Muscle of arm (tissue), 12 donors: ENCODE results near the gene ARAP3. TPM values are rescaled to one million over a fixed set of nuclear protein-coding genes. Genes with fewer than 3 reads are reported as not detected.

Experiments
- DNase-seq: peaks from one replicate; pipeline ENCODE4 v3.0.0-alpha.2; 2013
- polyA plus RNA-seq, 12 donors: library from polyadenylated mRNA; unstranded; fragments of 120-200 nt; gene quantifications; one replicate each; pipeline ENCODE4 v1.2.1, GENCODE V29; 2013; ENCODE audit not compliant: insufficient read length in 12 of 12

The ARAP3 gene
- polyA plus RNA-seq, 12 donors: 10.8 to 22.0 (median 13.4) TPM; not detected in 1

DNA sequence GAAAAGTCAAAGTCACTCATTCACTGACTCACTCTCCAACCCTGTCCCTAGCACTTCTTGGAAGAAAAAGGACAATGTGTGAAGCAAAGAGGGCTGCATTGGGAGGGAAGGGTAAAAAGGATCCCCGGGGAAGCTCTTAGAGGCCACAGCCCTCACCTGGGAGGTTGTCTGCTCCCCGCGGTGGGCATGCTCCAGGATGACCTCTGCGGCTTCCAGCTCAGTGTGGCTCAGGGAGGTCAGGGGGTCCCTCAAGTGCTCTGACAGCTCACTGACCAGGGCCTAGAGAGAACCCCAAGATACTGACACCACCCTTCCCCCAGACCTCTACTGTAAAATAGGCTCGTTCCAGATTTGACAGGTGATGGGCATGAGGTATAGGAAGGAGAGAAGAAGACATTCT, 34.8 kb downstream of the ARAP3 start:
- no peak for DNase-seq

DNA sequence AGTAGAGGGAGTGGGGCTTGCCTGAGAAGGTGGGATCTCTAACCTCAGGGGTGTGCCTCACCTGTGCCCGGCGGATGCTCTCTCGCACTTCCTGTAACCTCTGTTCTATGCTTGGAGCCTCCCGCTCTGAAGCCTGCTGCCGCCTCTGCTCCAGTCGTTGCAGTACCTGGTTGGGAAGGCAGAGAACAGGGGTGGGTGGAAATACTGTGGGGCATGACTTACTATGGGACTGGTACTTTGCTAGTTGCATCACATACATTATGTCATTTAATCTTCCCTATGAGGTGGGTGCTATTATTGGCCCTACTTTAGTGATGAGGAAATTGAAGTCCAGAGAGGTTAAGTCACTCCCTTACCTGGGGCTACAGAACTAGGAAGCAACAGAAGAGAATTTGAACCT, 36.0 kb downstream of the ARAP3 start:
- no peak for DNase-seq

DNA sequence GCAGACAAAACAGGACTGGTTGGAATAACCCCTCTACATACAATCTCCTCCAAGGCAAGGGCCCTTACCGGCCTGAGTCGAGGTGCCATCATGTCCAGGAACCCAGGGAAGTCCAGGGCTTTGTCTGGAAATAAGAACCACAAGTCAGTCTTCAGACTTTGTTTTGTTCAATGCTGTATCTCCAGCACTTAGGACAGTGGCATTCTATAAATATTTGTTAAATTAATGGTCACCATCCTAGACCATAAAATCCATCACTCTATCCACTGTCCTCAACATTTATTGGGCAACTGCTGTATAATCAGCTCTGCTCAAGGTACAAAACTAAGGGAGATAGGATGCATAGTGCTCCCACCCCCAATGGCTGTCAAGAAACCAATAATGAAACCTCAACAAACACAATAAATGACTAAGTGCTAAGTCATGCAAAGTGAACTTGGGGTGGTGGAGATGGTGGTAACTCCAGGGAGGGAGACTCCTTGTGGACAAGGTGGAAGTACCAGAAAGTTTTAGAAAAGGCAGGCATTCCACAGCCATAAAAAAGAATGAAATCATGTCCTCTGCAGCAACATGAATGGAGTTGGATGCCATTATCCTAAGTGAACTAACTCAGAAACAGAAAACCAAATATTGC, 40.3 kb downstream of the ARAP3 start:
- DNase-seq: no peak

DNA sequence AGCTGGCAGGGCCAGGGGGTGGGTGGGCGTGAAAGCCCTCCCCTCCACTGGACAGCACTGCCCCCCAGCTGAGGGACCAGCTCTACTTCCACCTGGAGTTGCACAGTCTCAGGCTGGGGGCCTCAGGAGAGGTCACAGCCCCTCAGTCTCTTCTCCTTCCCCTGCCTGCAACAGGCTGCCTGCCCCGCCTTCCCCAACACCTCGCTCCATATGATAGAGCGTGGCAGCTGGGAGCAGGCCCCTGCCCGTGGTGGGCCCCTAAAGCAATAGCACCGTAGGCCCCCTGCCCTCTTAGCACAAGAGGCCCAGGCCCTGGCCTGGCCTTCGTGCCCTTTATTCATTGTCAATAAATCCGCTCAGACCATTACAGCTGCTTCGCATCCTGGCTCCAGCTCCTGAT, 41.3 kb downstream of the ARAP3 start:
- DNase-seq: no peak

DNA sequence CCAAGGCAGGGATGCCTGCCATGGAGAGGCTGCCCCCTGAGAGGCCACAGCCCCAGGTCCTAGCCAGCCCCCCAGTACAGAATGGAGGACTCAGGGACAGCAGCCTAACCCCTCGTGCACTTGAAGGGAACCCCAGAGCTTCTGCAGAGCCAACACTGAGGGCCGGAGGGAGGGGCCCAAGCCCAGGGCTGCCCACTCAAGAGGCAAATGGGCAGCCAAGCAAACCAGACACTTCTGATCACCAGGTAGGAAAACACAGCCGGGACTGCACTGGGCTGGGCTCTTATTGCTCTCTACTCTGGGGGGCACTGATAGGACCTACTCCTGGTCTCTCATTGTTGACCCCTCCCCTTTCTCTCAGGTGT, 42.0 kb downstream of the ARAP3 start:
- no peak for DNase-seq

DNA sequence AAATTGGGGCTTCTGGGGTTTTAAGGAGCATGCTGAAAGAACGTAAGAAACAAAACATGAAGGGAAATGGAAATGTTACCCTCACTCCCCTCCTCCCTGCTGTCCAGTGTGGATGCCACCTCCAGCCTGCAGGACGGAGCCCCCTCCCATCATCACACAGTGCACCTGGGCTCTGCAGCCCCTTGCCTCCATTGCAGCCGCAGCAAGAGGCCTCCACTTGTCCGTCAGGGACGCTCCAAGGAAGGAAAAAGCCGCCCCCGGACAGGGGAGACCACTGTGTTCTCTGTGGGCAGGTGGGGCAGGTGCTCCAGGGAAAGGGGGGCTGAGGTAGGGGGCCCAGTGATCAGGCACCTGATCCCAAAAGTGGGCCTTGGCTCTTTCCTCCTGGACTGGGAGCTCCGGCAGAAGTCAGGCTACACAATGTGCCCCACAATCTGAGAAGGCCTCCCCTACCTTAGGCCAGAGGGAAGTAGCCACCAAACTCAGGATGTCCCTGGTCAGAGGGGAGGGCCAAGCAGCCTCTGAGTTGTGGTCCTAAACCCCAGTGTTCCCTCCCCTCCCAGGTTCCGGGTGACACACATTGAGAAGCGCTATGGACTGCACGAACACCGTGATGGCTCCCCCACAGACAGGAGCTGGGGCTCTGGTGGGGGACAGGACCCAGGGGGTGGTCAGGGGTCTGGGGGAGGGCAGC, 42.5 kb downstream of the ARAP3 start:
- DNase-seq: no peak

DNA sequence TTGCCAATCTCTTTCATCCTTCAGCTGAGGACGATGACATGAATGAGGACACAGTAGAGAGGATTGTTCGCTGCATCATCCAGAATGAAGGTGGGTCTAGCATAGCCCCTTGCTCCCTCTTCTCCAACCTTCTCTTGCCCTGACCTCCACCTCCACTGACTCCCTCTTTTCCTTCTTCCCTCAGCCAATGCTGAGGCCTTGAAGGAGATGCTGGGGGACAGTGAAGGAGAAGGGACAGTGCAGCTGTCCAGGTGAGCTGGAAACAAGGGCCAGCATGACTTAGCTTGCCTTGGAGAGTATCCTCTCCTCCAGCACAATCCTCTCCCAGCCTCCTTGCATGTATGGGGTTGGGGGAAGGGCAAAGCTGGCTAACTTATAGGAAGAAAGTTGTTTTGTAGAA, 43.3 kb downstream of the ARAP3 start:
- no peak for DNase-seq

DNA sequence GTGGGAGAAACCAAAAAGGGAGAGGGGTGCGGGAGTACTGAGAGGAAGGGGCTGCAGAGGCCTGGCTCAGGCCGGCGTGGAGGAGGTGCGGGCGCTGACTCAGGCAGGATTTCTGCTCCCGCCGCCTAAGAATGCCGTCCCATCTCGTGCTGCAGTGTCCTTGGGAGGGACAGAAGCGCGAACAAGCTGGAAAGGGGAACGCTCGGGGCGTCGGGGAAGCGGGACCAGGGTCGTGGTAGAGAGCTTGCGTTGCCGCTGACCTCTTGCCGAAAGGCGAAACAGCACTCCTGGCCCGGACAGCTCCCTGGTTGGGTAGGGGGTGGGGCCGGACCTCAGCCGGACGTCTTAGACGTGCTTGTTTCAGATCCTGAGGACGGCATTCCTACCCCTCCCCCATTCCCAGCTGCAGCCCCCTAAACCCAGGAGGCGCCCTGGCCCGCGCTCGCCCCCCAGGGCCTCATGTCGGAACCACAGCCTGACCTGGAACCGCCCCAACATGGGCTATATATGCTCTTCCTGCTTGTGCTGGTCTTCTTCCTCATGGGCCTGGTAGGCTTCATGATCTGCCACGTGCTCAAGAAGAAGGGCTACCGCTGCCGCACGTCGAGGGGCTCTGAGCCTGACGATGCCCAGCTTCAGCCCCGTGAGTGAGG, 44.1 kb downstream of the ARAP3 start:
- DNase-seq: peak; percentile 43

DNA sequence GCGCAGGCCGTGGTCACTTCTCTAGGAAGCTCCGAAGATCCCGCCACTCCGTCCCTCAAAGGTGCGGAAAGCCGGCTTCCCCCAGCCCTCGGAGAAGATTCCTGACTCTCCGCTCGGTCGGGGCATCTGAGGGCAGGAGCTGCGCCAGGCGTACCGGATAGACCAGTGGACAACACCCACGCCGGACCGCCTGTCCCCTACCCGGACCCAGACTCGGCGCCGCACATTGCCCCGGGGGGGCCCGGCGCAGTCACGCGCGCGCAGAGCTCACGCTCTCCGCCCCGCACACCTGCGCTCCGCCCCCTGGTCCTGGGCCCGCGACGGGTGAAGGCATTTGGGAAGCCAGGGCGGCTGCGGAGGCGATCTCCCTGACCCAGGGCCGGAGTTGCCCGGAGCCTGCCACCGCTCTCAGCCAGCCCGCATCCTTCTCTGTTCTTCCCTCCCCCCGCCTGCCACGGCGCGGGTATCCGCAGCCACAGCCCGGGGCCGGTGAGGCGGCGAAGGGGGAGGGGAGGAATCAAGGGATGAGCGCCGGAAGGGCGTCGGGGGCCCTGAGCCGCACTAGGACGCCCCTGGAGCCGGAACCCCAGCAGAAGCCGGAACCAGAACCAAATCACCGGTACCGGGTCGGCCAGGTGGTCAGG, 44.8 kb downstream of the ARAP3 start:
- no peak for DNase-seq

DNA sequence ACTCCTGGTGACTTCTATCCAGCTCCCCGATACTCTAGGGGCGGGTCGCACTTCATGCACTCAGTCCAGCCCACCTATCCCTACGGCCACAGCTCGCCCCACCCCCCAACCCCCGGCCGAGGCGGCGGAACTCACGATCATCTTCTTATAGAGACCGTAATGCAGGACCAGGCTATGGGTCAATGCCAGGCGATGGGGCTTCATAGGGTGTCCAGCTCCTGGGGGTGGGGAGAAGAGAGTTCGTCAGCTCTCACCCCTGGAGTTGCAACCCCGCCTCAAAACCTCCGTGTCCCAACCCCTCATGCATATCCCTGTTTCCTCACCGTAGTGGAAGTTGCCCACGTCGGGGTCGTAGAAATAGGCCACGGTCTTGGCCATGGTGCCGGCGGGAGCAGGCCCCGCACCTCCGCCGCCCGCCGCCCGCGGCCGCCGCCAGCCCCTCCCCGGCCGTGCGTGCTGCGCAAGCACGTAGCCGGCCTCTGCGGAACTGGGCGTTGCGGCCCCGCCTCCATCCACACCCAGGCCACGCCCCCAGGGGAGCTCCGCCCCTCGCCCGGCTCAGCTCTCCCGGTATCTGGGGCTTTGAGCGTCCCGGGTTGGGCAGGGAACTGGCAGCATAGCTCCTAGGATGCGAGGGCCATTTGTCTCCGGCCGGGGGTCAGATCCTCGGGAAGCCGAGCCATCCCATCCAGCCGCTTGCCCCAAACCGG, 45.5 kb downstream of the ARAP3 start, which contains the start of the genes HDAC3 and RELL2:
Gene HDAC3, minus strand, starts transcription at position 437 of the 710 bp plus-strand sequence. Its CDS starts 59 bp downstream, at position 378.
Gene RELL2, plus strand, starts transcription at position 585 of the 710 bp plus-strand sequence. CDS start 1,229 bp downstream, outside the sequence.
- DNase-seq: peak; percentile 92

DNA sequence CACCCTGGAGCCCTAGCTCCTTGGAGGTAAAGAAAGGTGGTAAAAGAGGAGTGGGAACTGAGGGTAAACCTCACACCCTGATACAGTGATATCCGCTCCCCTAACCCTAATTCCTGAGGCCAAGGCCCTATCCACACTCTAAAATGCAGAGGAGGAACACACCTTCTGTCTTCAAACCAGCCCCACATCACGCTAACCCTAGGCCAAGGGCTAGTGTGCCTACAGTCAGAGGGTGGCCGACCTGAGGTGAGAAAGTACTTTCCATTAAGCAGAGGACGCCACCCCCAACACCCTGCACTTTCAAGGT, 46.0 kb downstream of the ARAP3 start:
- no peak for DNase-seq

DNA sequence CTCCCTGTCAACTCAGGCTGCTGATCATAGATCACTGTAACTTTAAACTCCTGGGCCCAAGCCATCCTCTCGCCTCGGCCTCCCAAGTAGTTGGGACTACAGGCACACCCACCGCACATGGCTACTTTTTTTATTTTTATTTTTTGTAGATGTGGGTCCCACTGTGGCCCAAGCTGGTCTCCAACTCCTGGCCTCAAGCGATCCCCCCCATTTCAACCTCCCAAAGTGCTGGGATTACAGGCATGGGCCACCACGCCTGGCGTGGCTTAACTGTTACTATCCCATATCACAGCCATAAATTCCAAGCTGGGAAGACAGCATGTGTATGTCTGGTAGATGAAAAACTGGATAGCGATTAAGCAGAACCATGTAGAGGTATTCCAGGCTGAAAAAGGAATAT, 46.4 kb downstream of the ARAP3 start:
- DNase-seq: no peak

DNA sequence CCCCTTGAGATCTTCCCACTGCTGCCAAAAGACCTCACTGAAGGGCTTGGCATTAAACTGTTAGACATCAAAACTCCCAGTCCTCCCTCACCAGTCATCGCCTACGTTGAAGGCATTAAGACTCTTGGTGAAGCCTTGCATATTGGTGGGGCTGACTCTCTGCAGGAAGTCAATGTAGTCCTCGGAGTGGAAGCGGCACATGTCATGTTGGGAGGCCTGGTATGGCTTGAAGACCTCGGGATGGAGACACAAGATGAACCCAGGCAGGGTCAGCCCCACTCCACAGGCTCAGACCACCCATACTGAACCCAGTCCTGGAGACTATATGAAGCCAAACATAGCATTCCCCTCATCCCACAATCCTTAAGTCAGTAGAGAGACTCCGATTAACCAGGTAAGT, 47.3 kb downstream of the ARAP3 start:
- DNase-seq: no peak

DNA sequence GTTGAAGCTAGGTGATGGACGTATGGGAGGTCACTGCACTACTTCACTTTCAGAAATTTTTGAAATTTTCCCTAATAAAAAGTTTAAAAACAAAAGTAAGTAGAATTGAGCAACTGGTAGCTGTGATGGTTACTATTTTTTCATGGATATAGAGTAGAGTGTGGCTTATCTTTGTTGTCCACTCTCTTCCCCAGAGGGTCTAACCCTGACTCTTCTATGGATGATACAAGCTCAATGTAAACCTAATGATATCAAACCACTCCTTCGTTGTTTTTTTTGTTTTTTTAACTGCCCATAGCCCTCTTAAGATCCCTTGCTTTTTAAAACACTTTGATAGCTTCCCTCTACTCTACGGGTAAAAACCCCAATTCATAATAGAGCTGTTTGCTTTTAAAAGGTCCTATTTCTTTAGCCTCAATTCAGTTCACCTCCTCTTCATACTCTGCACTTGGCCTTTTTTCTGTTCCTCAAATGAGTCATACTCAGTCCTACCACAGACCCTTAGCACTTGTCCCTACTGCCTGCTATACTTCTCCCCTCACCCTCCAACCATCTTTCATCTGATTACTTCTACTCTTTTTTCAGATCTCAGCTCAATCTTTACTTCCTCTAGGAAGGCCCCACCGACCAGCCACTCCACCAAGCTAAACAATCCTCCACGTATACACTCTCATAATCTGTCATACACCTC, 48.0 kb downstream of the ARAP3 start:
- no peak for DNase-seq

DNA sequence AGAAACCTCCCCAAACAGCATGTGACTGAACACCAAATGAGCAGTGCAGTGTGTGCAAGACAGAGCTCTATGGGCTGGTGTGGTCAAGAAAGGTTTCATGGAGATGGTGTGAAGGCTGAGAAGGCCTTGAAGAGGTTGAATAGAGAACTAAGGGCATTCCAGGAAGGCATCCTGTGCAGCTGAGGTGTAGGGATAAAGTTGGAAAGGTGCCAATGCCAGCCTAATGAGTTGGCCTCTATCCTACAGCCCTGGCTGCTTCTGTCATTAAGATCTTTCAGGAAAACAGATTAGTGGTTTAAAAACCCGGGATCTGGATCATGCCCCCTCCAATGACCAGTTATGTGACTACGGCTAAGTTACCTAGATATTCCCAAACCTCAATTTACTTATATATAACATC, 49.4 kb downstream of the ARAP3 start:
- DNase-seq: no peak

DNA sequence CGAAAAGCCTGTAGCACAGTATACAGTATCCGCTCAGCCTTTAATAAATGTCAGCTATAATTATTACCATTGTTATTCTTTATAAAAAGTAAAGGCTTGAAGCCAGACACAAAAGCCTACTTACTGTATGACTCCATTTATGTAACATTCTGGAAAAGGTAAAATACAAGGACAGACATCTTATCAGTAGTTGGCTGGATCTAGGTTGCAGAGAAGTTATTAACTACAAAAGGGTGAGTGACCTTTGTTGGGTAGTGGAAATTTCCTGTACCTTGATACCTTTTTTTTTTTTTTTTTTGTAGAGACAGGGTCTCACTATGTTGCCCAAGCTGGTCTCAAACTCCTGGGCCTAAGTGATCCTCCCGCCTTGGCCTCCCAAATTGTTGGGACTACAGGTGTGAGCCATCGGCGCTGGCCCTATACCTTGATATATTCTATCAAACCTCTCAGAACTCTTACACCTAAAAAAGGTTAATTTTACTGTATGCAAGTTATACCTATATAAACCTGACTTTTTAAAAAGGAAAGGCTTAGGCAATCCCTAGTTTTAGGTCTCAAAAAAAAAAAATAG, 51.4 kb downstream of the ARAP3 start:
- no peak for DNase-seq

DNA sequence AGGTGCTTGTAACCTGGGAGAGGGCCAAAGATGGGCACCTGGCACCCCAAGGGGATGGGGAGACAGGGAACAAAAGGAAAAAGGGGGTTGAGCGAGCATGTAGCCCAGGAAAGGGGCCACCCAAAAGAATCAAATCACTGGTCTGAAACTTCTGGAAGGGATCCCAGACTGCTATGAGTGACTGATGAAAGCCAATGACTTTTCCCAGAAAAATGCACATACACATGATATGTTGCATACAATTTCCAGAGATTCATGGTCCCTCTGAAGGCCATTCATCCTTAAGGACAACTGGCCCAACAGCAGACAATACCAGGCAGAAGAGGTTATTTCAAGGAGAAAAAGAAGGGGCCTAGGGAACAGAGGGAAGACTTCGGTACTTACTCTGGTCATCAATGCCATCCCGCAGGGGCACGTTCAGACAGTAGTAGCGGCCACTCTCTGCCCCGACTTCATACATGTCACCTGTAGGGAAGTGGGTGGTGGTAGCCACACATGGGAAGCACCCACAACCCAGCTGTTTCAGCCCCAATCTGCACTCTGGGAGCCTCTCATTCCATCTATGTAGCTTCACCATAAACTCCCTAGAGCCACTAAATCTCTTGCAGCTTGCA, 53.7 kb downstream of the ARAP3 start:
- DNase-seq: no peak

DNA sequence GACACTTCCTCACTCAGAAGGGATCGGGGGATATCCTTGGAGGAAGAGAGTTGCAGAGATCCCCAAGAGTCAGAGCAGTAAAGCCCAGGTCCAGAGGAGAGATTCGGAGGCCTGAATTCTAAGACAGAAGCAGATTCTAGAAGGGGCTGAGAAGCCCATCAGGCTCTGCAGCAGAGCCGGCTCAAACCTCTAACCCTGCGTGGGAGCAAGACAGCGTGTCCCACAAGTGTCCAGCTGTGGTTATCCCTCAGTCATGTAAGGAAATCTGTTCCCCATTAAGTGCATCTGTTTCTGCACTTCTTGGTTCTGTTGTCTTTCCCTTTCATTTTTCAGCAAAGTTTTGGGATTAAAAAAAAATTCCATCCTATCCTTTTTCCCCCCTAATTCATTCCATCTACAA, 58.4 kb downstream of the ARAP3 start:
- no peak for DNase-seq

DNA sequence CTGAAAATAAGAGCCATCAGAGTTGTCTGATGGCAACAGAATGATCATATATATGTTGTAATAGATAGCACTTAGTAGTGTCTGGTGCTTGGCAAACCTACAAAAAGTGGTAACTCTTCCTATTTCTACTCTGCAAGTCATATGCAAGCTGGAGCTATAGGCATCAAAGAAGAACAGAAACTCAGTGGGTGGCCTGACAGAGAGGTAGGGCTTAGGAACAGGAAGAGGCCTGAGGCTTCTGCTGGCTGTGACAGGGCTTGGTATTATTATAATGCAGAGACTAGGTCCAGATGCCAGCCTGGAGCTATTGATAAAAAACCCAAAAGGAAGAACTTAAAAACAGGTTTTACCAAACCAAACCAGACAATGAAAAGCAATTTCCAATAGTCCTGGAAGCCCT, 58.8 kb downstream of the ARAP3 start:
- DNase-seq: no peak

DNA sequence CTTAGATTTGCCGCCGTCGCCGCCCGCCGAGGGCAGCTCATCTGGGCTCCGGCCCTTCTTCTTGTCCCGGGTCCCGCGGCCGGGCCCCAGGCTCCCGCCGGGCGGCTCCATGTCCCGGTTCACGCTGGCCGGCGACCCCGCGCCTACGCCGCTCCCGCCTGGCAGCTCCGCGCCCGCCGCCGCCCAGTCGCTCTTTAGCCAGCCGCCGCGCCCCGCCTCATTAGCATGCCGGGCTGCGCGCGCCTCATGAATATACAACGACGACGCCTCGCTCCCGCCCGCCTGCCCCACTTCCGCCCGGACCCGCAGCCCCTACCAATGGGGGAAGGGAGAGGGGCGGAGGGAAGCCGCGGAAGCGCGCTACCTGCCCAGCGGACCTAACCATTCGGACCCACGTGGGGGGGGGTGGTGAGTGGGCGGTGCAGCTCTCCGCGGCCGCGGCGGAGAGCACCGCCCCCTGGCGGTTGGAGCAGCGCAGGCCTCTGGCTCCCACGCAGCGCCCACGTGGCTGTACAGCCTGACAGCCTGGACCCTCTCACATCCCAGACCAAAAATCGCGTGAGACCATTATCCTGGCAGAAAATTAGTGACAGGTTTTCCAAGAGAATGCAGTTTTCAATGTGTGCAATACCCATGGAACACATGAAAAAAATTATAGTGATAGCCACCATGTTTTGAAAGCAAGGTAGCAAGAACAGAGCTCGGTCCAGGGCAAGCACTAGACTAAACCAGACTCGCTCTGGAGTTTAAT, 63.1 kb downstream of the ARAP3 start, which contains the start of gene DIAPH1:
Gene DIAPH1, minus strand, starts transcription at position 197 of the 751 bp plus-strand sequence. Its CDS starts 86 bp downstream, at position 111.
- DNase-seq: peak; percentile 94
